ENCODE data around the gene GRB10. TPM values are rescaled to one million over a fixed set of nuclear protein-coding genes. Genes with fewer than 3 reads are reported as not detected.
A peak's percentile ranks its signal among the peaks of the same experiment; 100 is the strongest.

Gene GRB10
- total and polyA plus RNA-seq, 4 donors = 10.7 to 53.1 (median 17.5) TPM

GRCh38 chr7:50657912-50658311 lies 124.8 kb downstream of the GRB10 start:
- Histone ChIP-seq H3K9ac (ENCODE audit: low read depth in 1 of 2, low read length in 2 of 2) (peak overlapping the region in 1 of 2 donors; percentile 1), H3K9me3 (ENCODE audit: control insufficient read depth in 4 of 4, low read length in 3 of 4) (no peaks in the 10 kb centered on the region), H3K27ac (ENCODE audit: low read depth in 1 of 2, low read length in 2 of 2) (peak overlapping the region; percentile 75 to 93), H3K36me3 (ENCODE audit: control insufficient read depth in 4 of 4, insufficient read depth in 3 of 4, low read depth in 1 of 4, low read length in 3 of 4) (peaks cover 0 to 12% (median under 1%) of the 10 kb centered on the region in 4 donors), H3K27me3 (ENCODE audit: control insufficient read depth in 4 of 4, insufficient read depth in 4 of 4, low read length in 3 of 4) (no peaks in the 10 kb centered on the region), H3K4me3 (ENCODE audit: low read depth in 1 of 3, low read length in 3 of 3) (no peak overlapping the region), H3K4me1 (ENCODE audit: control insufficient read depth in 4 of 4, insufficient read depth in 4 of 4, low read length in 3 of 4) (peaks cover 10 to 43% (median 31%) of the 10 kb centered on the region in 4 donors)
- no peak for TF ChIP-seq GABPA (IDR thresholded peaks at IDR 0.05 in 1 of 2, conservative IDR thresholded peaks at IDR 0.05 in 1 of 2)
- TF ChIP-seq FOXA1 (IDR thresholded peaks at IDR 0.05) = no peak
- TF ChIP-seq ZBTB33 (IDR thresholded peaks at IDR 0.05) = no peak
- no peak for TF ChIP-seq SP1 (IDR thresholded peaks at IDR 0.05)
- no peak for TF ChIP-seq YY1 (IDR thresholded peaks at IDR 0.05)
- TF ChIP-seq RAD21 (IDR thresholded peaks at IDR 0.05) = no peak
- no peak for TF ChIP-seq MAX (IDR thresholded peaks at IDR 0.05)
- TF ChIP-seq CTCF (IDR thresholded peaks at IDR 0.05; ENCODE audit: low read depth, low read length, missing input control) = no peak
- no peak for TF ChIP-seq JUND (IDR thresholded peaks at IDR 0.05)
- TF ChIP-seq FOXA2 (IDR thresholded peaks at IDR 0.05) = no peak
- TF ChIP-seq REST (IDR thresholded peaks at IDR 0.05) = no peak
- no peak for TF ChIP-seq EGR1 (IDR thresholded peaks at IDR 0.05; ENCODE audit: low read depth in 2 of 2)
- TF ChIP-seq ATF3 (IDR thresholded peaks at IDR 0.05) = no peak
- WGBS = 85% methylated on average over 7 of the region's 7 CpGs
- DNase-seq (ENCODE audit: low spot score) = peak; percentile 20

- Histone ChIP-seq H3K27ac (ENCODE audit: low read depth in 1 of 2, low read length in 2 of 2) (peak overlapping the region; percentile 75 to 93), H3K36me3 (ENCODE audit: control insufficient read depth in 4 of 4, insufficient read depth in 3 of 4, low read depth in 1 of 4, low read length in 3 of 4) (peaks cover 0 to 9% (median under 1%) of the 10 kb centered on the region in 4 donors), H3K4me3 (ENCODE audit: low read depth in 1 of 3, low read length in 3 of 3) (no peak overlapping the region), H3K9ac (ENCODE audit: low read depth in 1 of 2, low read length in 2 of 2) (no peak overlapping the region), H3K9me3 (ENCODE audit: control insufficient read depth in 4 of 4, low read length in 3 of 4) (no peaks in the 10 kb centered on the region), H3K4me1 (ENCODE audit: control insufficient read depth in 4 of 4, insufficient read depth in 4 of 4, low read length in 3 of 4) (peaks cover 10 to 43% (median 31%) of the 10 kb centered on the region in 4 donors), H3K27me3 (ENCODE audit: control insufficient read depth in 4 of 4, insufficient read depth in 4 of 4, low read length in 3 of 4) (no peaks in the 10 kb centered on the region)
- DNase-seq (ENCODE audit: low spot score) = no peak
- 49% methylated on average over 9 of the region's 9 CpGs for WGBS
- no peak for TF ChIP-seq ATF3 (IDR thresholded peaks at IDR 0.05)
- TF ChIP-seq JUND (IDR thresholded peaks at IDR 0.05) = no peak
- TF ChIP-seq FOXA2 (IDR thresholded peaks at IDR 0.05) = peak; percentile 10
- TF ChIP-seq RXRA (IDR thresholded peaks at IDR 0.05) = peak in 1 of 2 donors; percentile 23
- TF ChIP-seq NR2F2 (IDR thresholded peaks at IDR 0.05) = peak; percentile 86
- no peak for TF ChIP-seq GABPA (IDR thresholded peaks at IDR 0.05 in 1 of 2, conservative IDR thresholded peaks at IDR 0.05 in 1 of 2)
- no peak for TF ChIP-seq TAF1 (conservative IDR thresholded peaks at IDR 0.05)
- TF ChIP-seq REST (IDR thresholded peaks at IDR 0.05) = no peak
- no peak for TF ChIP-seq MAX (IDR thresholded peaks at IDR 0.05)
These were observed 125.3 kb downstream of the GRB10 start for GRCh38 chr7:50657341-50657873.
